NCI-H226 (cell line): ENCODE measurements around the gene CCNC.
A peak's percentile ranks its signal among the peaks of the same experiment; 100 is the strongest.

ENCODE experiments used
- DNase-seq: peaks from one replicate; pipeline ENCODE4 v3.0.0-alpha.2; 2015

Gene CCNC

DNA sequence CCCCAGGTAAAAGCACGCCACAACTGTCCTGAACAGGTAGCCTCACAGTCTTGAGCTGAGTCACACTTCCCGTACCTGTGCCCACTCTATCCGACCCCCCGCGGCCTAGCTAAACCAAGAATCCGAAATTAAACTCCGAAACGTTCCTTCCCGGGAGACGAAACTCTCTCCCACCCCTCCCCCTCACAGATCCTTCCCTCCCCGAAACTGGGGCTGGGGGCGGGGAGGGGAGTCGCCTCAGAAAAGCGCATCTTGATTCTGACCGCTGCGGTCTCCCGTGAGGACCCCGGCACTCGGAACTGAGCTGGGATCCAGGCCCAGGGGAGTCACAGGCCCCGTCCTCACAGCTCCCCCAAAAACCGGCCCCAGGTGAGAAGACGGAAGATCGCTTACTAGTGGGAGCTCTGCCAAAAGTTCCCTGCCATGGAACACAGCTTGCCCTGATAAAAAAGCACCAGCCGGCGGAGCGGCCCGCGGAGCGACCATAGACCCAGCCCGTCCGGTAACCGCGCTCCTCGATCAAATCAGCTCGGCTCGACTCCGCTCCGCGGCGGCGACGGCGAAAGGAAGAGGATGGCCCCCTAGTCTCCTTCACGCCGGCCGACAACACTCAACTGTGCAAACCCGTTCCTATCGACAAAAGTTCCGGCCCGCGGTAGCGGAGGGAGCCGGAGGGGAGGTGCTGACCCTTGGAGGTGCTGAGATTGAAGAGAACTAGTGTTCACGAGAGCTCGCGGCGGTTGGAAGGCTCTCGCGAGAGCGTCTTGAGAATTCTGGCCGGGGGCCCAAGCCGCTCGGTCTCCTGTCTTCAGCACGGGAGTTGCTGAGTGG lies at the start of gene CCNC:
CCNC (minus strand) TSS at position 558 of the 831 bp plus-strand sequence; CDS start at position 425, 133 bp downstream.
- peak; percentile 97 for DNase-seq

- DNase-seq: no peak
These were observed 48.7 kb upstream of the CCNC start for GRCh38 chr6:99617131-99617530.

- no peak for DNase-seq
These were observed 46.1 kb upstream of the CCNC start for GRCh38 chr6:99614430-99615186.

GRCh38 chr6:99613705-99614429 lies 45.4 kb upstream of the CCNC start:
- no peak for DNase-seq

DNA sequence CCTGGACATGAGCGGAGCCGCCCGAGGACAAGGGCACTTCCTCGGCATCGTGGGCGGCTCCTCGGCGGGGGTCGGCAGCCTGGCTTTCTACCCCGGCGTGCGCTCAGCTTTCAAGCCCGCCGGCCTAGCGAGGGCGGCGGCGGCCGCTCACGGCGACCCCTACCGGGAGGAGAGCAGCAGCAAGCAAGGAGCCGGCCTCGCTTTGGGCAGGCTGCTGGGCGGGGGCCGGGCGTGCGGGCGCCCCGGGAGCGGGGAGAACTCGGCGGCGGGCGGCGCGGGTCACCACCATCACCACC lies 44.9 kb upstream of the CCNC start:
- DNase-seq: no peak

DNA sequence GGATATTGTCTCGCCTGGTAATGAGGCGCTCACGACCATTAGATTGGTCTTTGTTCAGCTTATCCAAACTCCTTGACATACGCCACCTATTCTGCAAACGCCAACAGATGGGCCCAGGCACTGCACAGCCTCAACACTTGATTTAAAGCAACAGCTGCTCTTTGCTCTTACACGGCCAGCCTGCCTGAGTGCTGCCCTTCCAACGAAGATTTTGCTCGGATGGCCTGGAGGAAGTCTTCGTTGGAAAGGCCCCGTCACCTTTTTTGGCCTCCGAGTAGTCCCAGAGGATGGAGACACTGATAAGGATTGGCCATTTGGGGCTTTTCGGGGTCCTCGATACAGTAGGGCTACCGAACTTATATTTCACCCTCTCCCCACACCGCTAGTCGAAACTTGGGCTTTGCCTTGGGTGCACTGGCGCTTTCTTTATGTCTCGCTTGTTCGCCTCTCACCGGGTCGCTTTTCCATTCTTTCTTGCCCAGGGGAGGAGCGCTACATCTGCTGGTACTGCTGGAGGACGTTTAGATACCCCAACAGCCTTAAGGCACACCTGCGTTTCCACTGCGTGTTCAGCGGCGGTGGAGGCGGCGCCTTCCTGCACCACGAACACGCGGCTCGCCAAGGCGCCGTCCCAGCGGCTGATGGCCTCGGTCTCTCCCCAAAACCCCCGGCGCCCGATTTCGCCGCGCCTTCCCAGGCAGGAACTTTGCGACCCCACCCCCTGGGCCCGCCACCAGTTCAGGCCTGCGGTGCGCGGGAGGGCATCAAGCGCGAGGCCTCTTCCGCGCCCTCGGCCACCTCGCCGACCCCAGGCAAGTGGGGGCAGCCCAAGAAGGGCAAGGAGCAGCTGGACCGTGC lies 44.3 kb upstream of the CCNC start:
- no peak for DNase-seq

- DNase-seq: no peak
These were observed 42.7 kb upstream of the CCNC start for GRCh38 chr6:99611148-99611547.

DNA sequence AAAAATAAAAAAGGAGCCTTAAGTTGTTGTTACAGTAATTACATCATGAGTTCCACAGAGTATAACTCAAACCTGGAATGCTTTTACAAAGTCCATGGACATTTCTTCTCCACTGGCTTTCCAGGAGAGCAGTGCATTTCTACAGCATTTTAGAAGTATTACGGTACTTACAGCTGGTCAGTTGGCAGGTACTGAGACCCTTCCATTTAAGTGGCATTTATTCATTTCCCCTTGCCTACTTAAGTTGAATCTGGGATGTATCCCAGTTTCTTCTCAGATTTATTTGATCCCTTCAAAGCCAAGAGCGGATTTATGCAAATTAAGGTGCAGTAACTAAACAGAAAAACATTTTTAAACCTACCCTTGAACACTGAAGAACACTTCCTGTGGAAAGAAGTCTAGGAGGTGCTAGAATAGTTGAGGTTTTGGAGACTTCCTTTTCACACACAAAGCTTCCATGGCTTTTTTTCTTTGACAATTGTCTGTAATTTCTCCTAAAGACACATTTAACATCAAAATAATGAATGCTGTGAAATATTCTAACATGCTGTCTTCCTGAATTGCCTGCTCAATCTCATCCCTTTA lies 41.5 kb upstream of the CCNC start:
- no peak for DNase-seq

DNA sequence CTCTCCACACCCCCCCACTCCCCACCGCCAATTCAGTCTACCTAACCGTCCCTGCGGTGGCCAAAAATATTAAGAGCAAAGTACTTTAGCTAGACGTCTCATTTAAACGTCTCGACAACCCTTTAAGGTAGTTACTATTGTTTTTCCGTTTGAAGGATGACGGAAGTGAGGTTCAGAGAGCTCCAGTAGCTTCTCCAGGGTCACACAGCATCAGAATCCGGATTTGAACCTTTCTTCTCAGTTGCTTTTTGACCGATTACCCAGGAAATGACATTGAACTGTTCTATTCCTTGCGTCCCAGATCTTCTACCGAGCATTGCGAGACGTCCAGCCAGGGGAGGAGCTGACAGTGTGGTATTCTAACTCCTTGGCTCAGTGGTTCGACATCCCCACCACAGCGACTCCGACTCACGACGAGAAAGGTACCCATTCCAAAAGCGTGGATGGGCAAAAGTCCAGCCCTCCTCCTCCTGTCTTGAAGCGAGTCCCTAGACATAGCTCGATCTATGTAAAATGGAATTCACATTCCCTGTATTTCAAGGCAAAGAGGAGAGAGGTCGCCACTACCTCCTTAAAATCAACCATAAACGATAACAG lies 40.5 kb upstream of the CCNC start:
- no peak for DNase-seq

DNA sequence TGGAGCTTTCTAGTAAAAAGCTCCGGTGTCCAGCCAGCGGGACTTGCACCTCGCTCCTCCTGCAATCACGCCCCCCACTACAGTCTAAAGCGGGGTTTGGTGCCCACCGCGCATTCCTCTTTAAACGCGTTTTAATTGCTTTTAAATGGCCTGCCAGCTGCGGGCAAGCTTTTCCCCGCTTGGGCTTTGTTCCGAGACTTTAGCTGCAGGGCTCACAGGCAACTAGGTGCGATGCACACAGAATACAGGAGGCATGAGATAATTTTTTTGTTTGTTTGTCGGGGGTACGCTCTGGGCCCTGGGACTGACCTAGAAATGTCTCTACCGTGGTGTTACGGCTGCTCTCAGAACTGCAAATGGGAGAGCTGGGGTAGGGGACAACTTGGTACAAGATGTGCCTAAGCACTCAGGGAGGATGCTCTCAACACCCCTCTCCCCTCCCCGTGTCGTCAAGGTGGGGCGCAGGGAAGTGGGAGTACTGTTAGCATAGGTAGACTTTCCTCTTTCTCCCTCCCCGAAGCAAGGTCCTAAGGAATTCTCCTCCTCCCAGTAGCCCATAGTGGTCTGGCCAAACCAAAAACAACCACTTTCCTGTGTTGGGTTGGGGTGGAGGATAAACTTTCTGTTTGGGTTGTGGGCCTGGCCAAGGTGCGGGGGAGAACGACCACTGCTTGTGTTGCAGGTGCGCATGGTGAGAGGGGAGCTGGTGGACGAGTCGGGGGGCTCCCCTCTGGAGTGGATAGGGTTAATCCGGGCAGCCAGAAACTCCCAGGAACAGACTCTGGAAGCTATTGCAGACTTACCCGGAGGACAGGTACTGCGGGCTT lies 39.8 kb upstream of the CCNC start:
- no peak for DNase-seq

DNA sequence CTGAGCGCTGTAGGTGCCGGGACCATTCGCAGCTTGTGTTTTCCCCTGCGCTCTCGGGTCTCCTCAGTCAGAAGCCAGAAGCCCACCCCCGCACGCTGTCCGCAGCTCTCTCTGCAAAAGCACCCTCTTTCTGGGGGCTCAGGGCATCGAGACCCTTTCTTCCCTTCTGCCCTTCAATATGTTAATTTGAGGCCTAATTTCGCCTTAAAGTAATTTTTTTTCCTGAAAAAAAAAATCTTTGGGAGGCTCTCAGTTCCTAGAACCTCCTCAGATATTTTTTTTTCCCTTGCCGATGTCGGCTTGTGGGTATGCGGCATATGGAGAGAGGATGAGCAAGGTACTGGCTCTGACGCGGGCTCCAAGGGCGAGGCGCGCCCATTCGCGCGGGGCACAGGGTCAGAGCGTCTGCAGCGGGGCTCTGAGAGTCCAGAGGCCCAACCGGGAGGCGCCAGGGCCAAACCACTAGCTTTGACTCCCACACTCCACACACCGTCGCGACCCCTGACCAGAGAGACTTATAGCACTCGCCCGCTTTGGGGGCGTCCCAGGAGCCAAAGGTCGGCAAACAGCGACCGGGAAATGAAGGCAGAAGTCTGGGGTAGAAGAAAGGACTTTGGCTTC lies 39.1 kb upstream of the CCNC start:
- DNase-seq: no peak

- DNase-seq: no peak
These were observed 38.4 kb upstream of the CCNC start, which contains the start of gene PRDM13 for GRCh38 chr6:99606656-99607415. Gene PRDM13, plus strand, starts transcription at chr6:99606833. Its CDS starts 202 bp downstream, at chr6:99607035.

DNA sequence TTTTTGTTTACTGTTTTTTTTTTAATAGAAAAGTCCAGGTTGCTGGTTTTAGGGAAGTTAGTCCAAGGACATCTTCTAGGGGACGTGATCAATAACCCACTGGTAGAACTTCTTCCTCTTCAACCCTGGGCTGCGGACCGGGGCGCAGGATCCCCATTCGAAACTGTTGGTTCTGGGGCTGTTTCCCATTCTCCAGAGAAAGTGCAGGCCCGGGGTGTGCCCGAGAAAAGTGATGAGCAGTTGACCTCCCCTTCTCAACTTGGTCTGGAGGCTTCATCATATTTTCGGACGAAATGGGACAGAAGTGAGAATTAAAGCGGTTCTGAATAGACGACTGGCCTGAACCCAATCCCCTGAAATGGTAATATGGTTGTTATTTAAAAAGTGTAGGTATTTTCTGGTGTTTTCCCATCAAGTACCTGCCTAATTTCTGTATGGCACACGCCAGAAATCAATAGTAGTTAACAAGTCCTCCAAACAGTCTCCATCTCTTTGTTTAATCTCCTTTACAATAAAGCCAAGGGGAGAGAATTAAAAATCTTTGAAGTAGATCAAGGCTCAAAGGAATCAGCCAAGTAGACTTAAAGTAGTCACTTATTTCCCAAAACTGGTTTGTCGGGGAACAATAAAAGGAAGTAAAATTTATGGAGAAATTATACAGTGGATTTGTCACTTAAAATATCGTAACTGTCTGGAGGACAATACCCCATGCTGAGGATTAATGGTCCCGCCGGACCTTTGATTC lies 37.6 kb upstream of the CCNC start:
- DNase-seq: no peak

- DNase-seq: no peak
These were observed 36.7 kb upstream of the CCNC start for GRCh38 chr6:99605074-99605734.

- no peak for DNase-seq
These were observed 36.0 kb upstream of the CCNC start for GRCh38 chr6:99604166-99605073.

DNA sequence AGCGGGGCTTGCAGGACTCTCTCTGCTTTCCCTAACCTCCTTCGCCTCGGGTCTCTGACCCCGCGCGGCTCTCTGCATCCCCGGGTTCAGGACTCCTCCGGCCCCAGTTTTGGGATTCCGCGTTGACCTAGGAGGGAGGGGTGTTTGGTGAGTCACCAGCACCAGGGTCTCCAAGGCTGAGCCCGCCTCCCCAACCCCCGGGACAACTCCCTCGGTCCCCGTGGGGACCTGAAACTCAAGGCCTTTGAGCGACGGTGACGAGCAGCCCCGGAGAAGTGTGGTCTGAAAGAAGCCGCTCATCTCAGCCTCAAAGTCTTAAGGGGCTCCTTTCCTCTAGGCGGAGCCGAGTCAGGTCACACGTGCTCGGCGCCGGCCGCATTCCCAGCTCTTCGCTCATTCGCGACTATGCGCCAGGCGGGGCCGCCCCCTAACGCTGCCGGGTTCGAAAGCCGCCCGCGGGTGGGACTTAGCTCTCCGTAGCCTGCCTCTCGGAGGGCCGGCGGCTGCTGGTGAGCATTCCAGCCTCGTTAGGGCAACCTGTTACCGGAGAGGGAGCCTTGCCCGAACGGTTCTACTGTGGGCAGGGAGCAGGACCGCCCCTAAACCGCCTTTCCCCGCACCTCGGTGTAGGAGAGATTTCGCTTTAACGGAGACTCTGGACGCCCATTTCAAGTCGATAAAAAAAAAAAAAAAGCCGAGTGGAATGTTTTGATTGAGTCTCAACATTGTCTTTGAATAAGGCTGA lies 35.1 kb upstream of the CCNC start:
- DNase-seq: no peak
